Vagina (tissue), 2 donors: ENCODE results near the gene MRNIP. TPM values are rescaled to one million over a fixed set of nuclear protein-coding genes. Genes with fewer than 3 reads are reported as not detected.

ENCODE experiments used
- DNase-seq, 2 donors: peaks; one replicate each; pipeline ENCODE4 v3.0.0-alpha.2; 2017; ENCODE audit errors: extremely low spot score in 2 of 2
- H3K27ac ChIP-seq: fragments of 200-600 bp; sonication (generic); one replicate; pipeline ENCODE4 v1.5.1; 2019
- H3K27me3 ChIP-seq: fragments of 200-600 bp; sonication (generic); one replicate; pipeline ENCODE4 v1.5.1; 2019
- H3K36me3 ChIP-seq, 2 donors: fragments of 200-600 bp; sonication (generic); one replicate each; pipeline ENCODE4 v1.5.1; 2017 to 2019
- H3K4me1 ChIP-seq: fragments of 200-600 bp; sonication (generic); one replicate; pipeline ENCODE4 v1.5.1; 2019
- H3K4me3 ChIP-seq, 2 donors: fragments of 200-600 bp; sonication (generic); 1 replicate in 1 of 2; 2 replicates in 1 of 2; pipeline ENCODE4 v1.5.1; 2016 to 2019
- H3K9me3 ChIP-seq: fragments of 200-600 bp; sonication (generic); one replicate; pipeline ENCODE4 v1.5.1; 2019
- CTCF ChIP-seq, 3 experiments: fragments of 450-650 bp in 2 of 3; fragments of 200-600 bp in 1 of 3; sonication (generic) in 1 of 3; IDR thresholded peaks; one replicate each; pipeline ENCODE4 v1.5.1; 2017 to 2019; ENCODE audit warnings: antibody characterized with exemption in 3 of 3, mild to moderate bottlenecking in 2 of 3, moderate library complexity in 2 of 3
- POLR2A ChIP-seq, 2 donors: fragments of 450-650 bp; IDR thresholded peaks; one replicate each; pipeline ENCODE4 v1.6.1; 2017; ENCODE audit warnings: antibody characterized with exemption in 2 of 2, mild to moderate bottlenecking in 2 of 2, moderate library complexity in 2 of 2
- POLR2AphosphoS5 ChIP-seq, 2 donors: sonication (generic); formaldehyde crosslinking; IDR thresholded peaks; one replicate each; pipeline ENCODE4 v1.9.0; 2017; ENCODE audit warnings: antibody characterized with exemption in 2 of 2, mild to moderate bottlenecking in 2 of 2, low read depth in 1 of 2; ENCODE audit not compliant: insufficient read depth in 1 of 2
- intact Hi-C: fragments of 100-400 bp; cut with DNase I; formaldehyde crosslinking; loops from one replicate; pipeline ENCODE4 v1.15.1; 2023
- total RNA-seq: library from RNA; depleted of rRNA; stranded (reverse); fragments of >200 nt; gene quantifications from one replicate; pipeline ENCODE4 v1.2.3, GENCODE V29; 2016

The MRNIP gene
- total RNA-seq, 1 donor from 2014 or later: 53.8 TPM

DNA sequence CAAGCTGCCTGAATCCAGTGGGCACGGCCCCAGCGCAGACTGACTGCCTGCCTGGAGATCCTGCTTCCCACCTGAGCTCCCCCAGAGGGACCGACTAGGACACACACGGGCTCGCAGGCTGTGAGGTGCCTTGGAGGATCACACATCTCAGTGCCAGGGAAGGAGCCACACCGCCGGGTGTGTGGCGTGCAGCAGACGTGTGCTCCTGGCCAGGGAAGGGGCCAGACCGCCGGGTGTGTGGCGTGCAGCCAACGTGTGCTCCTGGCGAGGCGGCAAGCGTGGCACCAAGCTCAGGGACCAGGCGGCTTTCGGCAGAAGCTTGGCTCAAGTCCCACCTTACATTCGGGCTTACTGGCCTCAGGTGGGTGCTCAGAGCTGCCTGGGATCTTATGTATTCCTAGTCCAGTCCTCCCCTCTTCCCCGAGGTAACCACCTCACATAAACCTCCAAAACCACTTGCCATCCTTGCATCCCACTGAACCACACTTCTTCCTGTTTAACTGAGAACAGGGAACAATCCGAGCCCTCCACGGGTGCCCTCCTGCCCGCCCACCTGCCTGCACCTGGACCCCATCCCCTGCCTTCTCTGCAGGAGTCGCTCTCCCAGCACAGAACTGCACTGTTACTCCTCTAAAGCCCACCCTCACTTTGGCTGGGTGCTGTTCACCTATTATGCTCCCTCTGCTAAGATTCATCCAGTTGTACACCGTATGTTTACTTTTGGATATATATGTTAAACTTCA lies 22.4 kb upstream of the MRNIP start:
- Histone ChIP-seq H3K4me1 (peaks cover 3% of the 10 kb centered on the region), H3K9me3 (peaks cover 7% of the 10 kb centered on the region), H3K4me3 (no peak overlapping the region), H3K27ac (no peak overlapping the region), H3K27me3 (no peaks in the 10 kb centered on the region), H3K36me3 (peaks cover 0 to 62% of the 10 kb centered on the region in 2 donors)
- intact Hi-C loops: no loop called here
- DNase-seq: no peak
- no peak for TF ChIP-seq POLR2A (IDR thresholded peaks at IDR 0.05)

- H3K4me1 ChIP-seq: peaks cover 8% of the 10 kb centered on the region
- intact Hi-C loops: no loop called here
- peaks cover 0 to 61% of the 10 kb centered on the region in 2 donors for H3K36me3 ChIP-seq
- H3K27ac ChIP-seq: no peak overlapping the region
- H3K4me3 ChIP-seq: no peak overlapping the region
- no peak for DNase-seq
- H3K27me3 ChIP-seq: no peaks in the 10 kb centered on the region
- TF ChIP-seq POLR2AphosphoS5 (IDR thresholded peaks at IDR 0.05; ENCODE audit: insufficient read depth in 1 of 2, low read depth in 1 of 2) (no peak), POLR2A (IDR thresholded peaks at IDR 0.05) (no peak), CTCF (IDR thresholded peaks at IDR 0.05) (no peak)
- peaks cover 7% of the 10 kb centered on the region for H3K9me3 ChIP-seq
Observed at GRCh38 chr5:179880066-179880650, 21.5 kb upstream of the MRNIP start.

- peaks cover 7% of the 10 kb centered on the region for H3K9me3 ChIP-seq
- peaks cover 8% of the 10 kb centered on the region for H3K4me1 ChIP-seq
- no peak for DNase-seq
- intact Hi-C loops: no loop called here
- peaks cover 0 to 62% of the 10 kb centered on the region in 2 donors for H3K36me3 ChIP-seq
- H3K4me3 ChIP-seq: no peak overlapping the region
- H3K27me3 ChIP-seq: no peaks in the 10 kb centered on the region
- no peak overlapping the region for H3K27ac ChIP-seq
- TF ChIP-seq CTCF (IDR thresholded peaks at IDR 0.05) (no peak), POLR2A (IDR thresholded peaks at IDR 0.05) (no peak), POLR2AphosphoS5 (IDR thresholded peaks at IDR 0.05; ENCODE audit: insufficient read depth in 1 of 2, low read depth in 1 of 2) (no peak)
Observed at GRCh38 chr5:179879690-179880010, 21.0 kb upstream of the MRNIP start.

DNA sequence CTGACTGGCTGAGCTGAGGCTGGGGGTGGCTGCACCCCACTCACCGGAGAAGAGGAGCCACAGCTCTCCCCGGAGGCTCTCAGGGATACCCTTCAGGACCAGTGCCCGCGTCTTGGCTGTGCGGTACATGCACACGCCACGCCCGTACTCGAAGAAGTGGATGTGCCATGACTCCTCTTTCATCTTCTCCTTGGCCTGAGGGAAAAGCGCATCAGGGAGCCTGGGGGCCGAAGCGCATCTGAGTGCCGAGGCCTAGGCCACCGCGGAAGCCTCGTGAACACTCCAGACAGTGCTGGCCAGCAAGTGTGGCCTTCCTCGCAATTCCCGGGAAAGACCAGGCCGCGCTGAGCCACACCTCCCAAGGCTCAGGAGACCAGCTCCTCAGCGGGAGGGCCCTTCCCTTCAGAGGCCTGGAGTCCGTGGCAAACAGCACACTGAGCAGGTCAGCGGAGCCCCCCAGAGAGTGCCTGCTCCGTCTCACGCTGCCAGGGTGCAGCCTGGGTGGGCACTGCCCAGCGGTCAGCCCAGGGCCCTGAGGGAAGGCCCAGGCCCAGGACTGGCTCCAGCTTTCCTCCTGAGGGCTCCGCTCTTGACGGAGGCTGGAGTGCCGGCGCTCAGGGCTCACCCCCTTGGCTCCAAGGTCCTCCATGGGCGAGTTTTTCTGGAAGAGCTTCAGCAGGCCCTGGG lies 20.5 kb upstream of the MRNIP start:
- Histone ChIP-seq H3K27me3 (no peaks in the 10 kb centered on the region), H3K4me3 (no peak overlapping the region), H3K4me1 (peaks cover 8% of the 10 kb centered on the region), H3K9me3 (peaks cover 7% of the 10 kb centered on the region), H3K27ac (no peak overlapping the region), H3K36me3 (peaks cover 0 to 62% of the 10 kb centered on the region in 2 donors)
- DNase-seq: no peak
- no peak for TF ChIP-seq POLR2A (IDR thresholded peaks at IDR 0.05)
- no peak for TF ChIP-seq CTCF (IDR thresholded peaks at IDR 0.05)
- TF ChIP-seq POLR2AphosphoS5 (IDR thresholded peaks at IDR 0.05; ENCODE audit: insufficient read depth in 1 of 2, low read depth in 1 of 2): no peak
- intact Hi-C loops: no loop called here

- intact Hi-C loops: no loop called here
- DNase-seq: no peak
- TF ChIP-seq POLR2AphosphoS5 (IDR thresholded peaks at IDR 0.05; ENCODE audit: insufficient read depth in 1 of 2, low read depth in 1 of 2) (no peak), CTCF (IDR thresholded peaks at IDR 0.05) (no peak), POLR2A (IDR thresholded peaks at IDR 0.05) (no peak)
- H3K4me1 ChIP-seq: peaks cover 8% of the 10 kb centered on the region
- peaks cover 7% of the 10 kb centered on the region for H3K9me3 ChIP-seq
- no peaks in the 10 kb centered on the region for H3K27me3 ChIP-seq
- H3K27ac ChIP-seq: no peak overlapping the region
- peaks cover 0 to 62% of the 10 kb centered on the region in 2 donors for H3K36me3 ChIP-seq
- no peak overlapping the region for H3K4me3 ChIP-seq
Observed at GRCh38 chr5:179878222-179879002, 19.8 kb upstream of the MRNIP start.
